ENCODE measurements around the gene RYR1.
A peak's percentile ranks its signal among the peaks of the same experiment; 100 is the strongest.

RYR1 gene

DNA sequence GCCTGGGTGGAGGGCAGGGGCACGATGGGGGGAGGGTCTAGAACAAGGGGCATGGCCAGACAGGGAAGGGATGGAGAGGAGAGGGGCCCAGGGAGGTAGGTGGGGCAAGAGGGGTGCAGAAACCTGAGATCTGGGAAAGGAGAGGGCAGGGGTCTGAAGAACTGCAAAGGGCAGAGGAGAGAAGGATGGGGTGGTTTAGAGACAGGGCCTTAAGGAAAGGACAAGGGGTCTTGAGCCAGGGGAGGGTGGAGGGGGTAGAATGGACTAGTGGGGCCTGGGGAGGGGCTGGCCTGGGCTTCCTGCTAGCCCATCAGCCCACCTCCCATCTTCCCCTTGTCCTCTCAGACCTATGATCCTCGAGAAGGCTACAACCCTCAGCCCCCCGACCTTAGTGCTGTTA, 72.5 kb downstream of the RYR1 start:
- Histone ChIP-seq H3K9me2 (replicated peaks; ENCODE audit: insufficient read depth, low read length) (no peaks in the 10 kb centered on the region), H3K79me2 (ENCODE audit: low read length) (no peaks in the 10 kb centered on the region), H3K4me2 (ENCODE audit: low read depth, low read length) (no peak overlapping the region), H3K36me3 (replicated peaks; ENCODE audit: insufficient read depth, low read length) (no peaks in the 10 kb centered on the region), H3K4me3 (ENCODE audit: low read length) (no peak overlapping the region), H3K4me1 (ENCODE audit: low read length) (no peaks in the 10 kb centered on the region), H3K9ac (ENCODE audit: low read length) (no peak overlapping the region), H3K27ac (ENCODE audit: low read length) (no peak overlapping the region), H2AFZ (ENCODE audit: low read length) (no peak overlapping the region), H3F3A (ENCODE audit: insufficient read depth, low read length) (no peaks in the 10 kb centered on the region), H4K20me1 (ENCODE audit: insufficient read depth, low read length) (no peaks in the 10 kb centered on the region), H3K27me3 (replicated peaks; ENCODE audit: insufficient read depth, low read length) (peaks cover 52% of the 10 kb centered on the region), H3K9me3 (replicated peaks; ENCODE audit: insufficient read depth, low read length) (no peaks in the 10 kb centered on the region)
- no peak for TF ChIP-seq EZH2phosphoT487 (IDR thresholded peaks at IDR 0.05; ENCODE audit: low read length)
- TF ChIP-seq EZH2 (optimal IDR thresholded peaks at IDR 0.05; ENCODE audit: low read depth, low read length) = no peak
- TF ChIP-seq CTCF (IDR thresholded peaks at IDR 0.05; ENCODE audit: low read length) = no peak
- DNase-seq = no peak

- H3K9me2 ChIP-seq (replicated peaks; ENCODE audit: insufficient read depth, low read length) = no peaks in the 10 kb centered on the region
- H3K9ac ChIP-seq (ENCODE audit: low read length) = no peak overlapping the region
- H3K27me3 ChIP-seq (replicated peaks; ENCODE audit: insufficient read depth, low read length) = peaks cover 50% of the 10 kb centered on the region
- no peaks in the 10 kb centered on the region for H3K79me2 ChIP-seq (ENCODE audit: low read length)
- H3K4me3 ChIP-seq (ENCODE audit: low read length) = no peak overlapping the region
- no peak overlapping the region for H3K27ac ChIP-seq (ENCODE audit: low read length)
- no peaks in the 10 kb centered on the region for H3K4me1 ChIP-seq (ENCODE audit: low read length)
- DNase-seq = no peak
- H2AFZ ChIP-seq (ENCODE audit: low read length) = no peak overlapping the region
- H4K20me1 ChIP-seq (ENCODE audit: insufficient read depth, low read length) = no peaks in the 10 kb centered on the region
- TF ChIP-seq EZH2 (optimal IDR thresholded peaks at IDR 0.05; ENCODE audit: low read depth, low read length) (no peak), EZH2phosphoT487 (IDR thresholded peaks at IDR 0.05; ENCODE audit: low read length) (no peak), CTCF (IDR thresholded peaks at IDR 0.05; ENCODE audit: low read length) (no peak)
- no peaks in the 10 kb centered on the region for H3F3A ChIP-seq (ENCODE audit: insufficient read depth, low read length)
- H3K9me3 ChIP-seq (replicated peaks; ENCODE audit: insufficient read depth, low read length) = no peaks in the 10 kb centered on the region
- no peak overlapping the region for H3K4me2 ChIP-seq (ENCODE audit: low read depth, low read length)
- no peaks in the 10 kb centered on the region for H3K36me3 ChIP-seq (replicated peaks; ENCODE audit: insufficient read depth, low read length)
Measured at GRCh38 chr19:38506375-38506722, 72.9 kb downstream of the RYR1 start.

DNA sequence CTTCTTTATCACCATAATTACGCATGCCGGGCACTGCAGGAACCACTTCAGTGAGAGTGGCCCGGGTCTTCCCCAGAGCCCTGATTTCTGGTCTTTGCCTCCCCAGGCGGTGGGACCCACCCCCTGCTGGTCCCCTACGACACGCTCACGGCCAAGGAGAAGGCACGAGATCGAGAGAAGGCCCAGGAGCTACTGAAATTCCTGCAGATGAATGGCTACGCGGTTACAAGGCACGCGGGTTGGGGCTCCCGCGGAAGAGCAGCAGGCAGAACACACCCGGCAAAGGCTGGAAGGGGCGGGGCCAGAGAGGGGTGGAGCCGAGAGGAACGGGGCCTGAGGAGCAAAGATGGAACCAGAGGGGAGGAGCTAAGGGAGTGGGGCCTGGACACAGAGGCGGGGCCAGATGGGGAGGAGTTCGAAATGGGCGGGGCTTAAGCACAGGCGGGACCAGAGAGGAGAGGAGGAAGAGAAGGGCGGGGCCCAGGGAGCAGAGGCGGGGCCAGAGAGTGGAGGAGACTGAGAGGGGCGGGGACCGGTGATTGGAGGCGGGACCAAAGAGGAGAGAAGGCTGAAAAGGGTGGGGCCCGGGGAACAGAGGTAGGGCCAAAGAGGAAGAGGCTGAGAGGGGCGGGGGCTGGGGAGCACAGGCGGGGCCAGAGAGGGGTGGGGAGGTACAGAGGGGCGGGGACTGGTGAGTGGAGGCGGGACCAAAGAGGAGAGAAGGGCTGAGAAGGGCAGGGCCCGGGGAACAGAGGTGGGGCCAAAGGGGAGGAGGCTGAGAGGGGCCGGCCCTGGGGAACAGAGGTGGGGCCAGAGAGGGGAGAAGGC, 73.4 kb downstream of the RYR1 start:
- Histone ChIP-seq H3K79me2 (ENCODE audit: low read length) (no peaks in the 10 kb centered on the region), H3K4me3 (ENCODE audit: low read length) (no peak overlapping the region), H3K27ac (ENCODE audit: low read length) (no peak overlapping the region), H3K9ac (ENCODE audit: low read length) (no peak overlapping the region), H3K9me2 (replicated peaks; ENCODE audit: insufficient read depth, low read length) (no peaks in the 10 kb centered on the region), H2AFZ (ENCODE audit: low read length) (no peak overlapping the region), H4K20me1 (ENCODE audit: insufficient read depth, low read length) (no peaks in the 10 kb centered on the region), H3K4me2 (ENCODE audit: low read depth, low read length) (0 out of 2 replicates have a peak overlapping the region, but pooled peaks have one; percentile 9), H3K36me3 (replicated peaks; ENCODE audit: insufficient read depth, low read length) (no peaks in the 10 kb centered on the region), H3K27me3 (replicated peaks; ENCODE audit: insufficient read depth, low read length) (peaks cover 50% of the 10 kb centered on the region), H3F3A (ENCODE audit: insufficient read depth, low read length) (no peaks in the 10 kb centered on the region), H3K4me1 (ENCODE audit: low read length) (no peaks in the 10 kb centered on the region), H3K9me3 (replicated peaks; ENCODE audit: insufficient read depth, low read length) (no peaks in the 10 kb centered on the region)
- no peak for TF ChIP-seq EZH2 (optimal IDR thresholded peaks at IDR 0.05; ENCODE audit: low read depth, low read length)
- TF ChIP-seq EZH2phosphoT487 (IDR thresholded peaks at IDR 0.05; ENCODE audit: low read length) = no peak
- TF ChIP-seq CTCF (IDR thresholded peaks at IDR 0.05; ENCODE audit: low read length) = no peak
- peak; percentile 46 for DNase-seq

Measured in MM.1S (cell line).